Mesenteric fat pad (tissue), 1 donor: Measurements from ENCODE around the gene HAT1. TPM values are rescaled to one million over a fixed set of nuclear protein-coding genes. Genes with fewer than 3 reads are reported as not detected.

Experiments
- DNase-seq: peaks from one replicate; pipeline ENCODE4 v3.0.0-alpha.2; 2020; ENCODE audit warnings: low spot score
- total RNA-seq: library from RNA; stranded (reverse); fragmentation: NEBNext Ultra II Directional; extraction: Animal tissue kit (Norgen Biotek cat#: 25700); gene quantifications from one replicate; pipeline ENCODE4 v1.2.1, GENCODE V29; 2021
- donor health status: DM: yes; HTN: yes; CAD: no.

The HAT1 gene
- total RNA-seq, 1 donor from 2014 or later, result 34.0 TPM

- no peak for DNase-seq
Measured at GRCh38 chr2:171919453-171919852, 2.8 kb upstream of the HAT1 start.

GRCh38 chr2:171921970-171922229 is 361 bp upstream of the HAT1 start:
- no peak for DNase-seq

GRCh38 chr2:171923206-171923605 is 945 bp downstream of the HAT1 start:
- DNase-seq, result no peak

- no peak for DNase-seq
Measured at GRCh38 chr2:171924170-171924942, 2.1 kb downstream of the HAT1 start.

- no peak for DNase-seq
Measured at GRCh38 chr2:171930385-171930784, 8.1 kb downstream of the HAT1 start.

GRCh38 chr2:171939058-171939742 is 16.9 kb downstream of the HAT1 start:
- no peak for DNase-seq

- DNase-seq, result no peak
Measured at GRCh38 chr2:171939743-171940071, 17.4 kb downstream of the HAT1 start.

GRCh38 chr2:171941316-171941699 is 19.0 kb downstream of the HAT1 start:
- DNase-seq, result no peak

- no peak for DNase-seq
Measured at GRCh38 chr2:171943869-171944268, 21.6 kb downstream of the HAT1 start.

- no peak for DNase-seq
Measured at GRCh38 chr2:171952276-171952675, 30.0 kb downstream of the HAT1 start.

- no peak for DNase-seq
Measured at GRCh38 chr2:171952748-171953147, 30.5 kb downstream of the HAT1 start.

- no peak for DNase-seq
Measured at GRCh38 chr2:171956135-171956825, 34.0 kb downstream of the HAT1 start.

GRCh38 chr2:171957061-171957460 is 34.8 kb downstream of the HAT1 start:
- DNase-seq, result no peak

- DNase-seq, result no peak
Measured at GRCh38 chr2:171958475-171958874, 36.2 kb downstream of the HAT1 start.

- DNase-seq, result no peak
Measured at GRCh38 chr2:171959998-171960397, 37.7 kb downstream of the HAT1 start.

GRCh38 chr2:171960570-171960969 is 38.3 kb downstream of the HAT1 start:
- no peak for DNase-seq

- DNase-seq, result no peak
Measured at GRCh38 chr2:171963198-171963597, 40.9 kb downstream of the HAT1 start.

- no peak for DNase-seq
Measured at GRCh38 chr2:171964308-171964707, 42.0 kb downstream of the HAT1 start.

- DNase-seq, result no peak
Measured at GRCh38 chr2:171965238-171965637, 43.0 kb downstream of the HAT1 start.

GRCh38 chr2:171965661-171966060 is 43.4 kb downstream of the HAT1 start:
- no peak for DNase-seq

- DNase-seq, result no peak
Measured at GRCh38 chr2:171966235-171966634, 44.0 kb downstream of the HAT1 start.

- no peak for DNase-seq
Measured at GRCh38 chr2:171966688-171967087, 44.4 kb downstream of the HAT1 start.

- DNase-seq, result no peak
Measured at GRCh38 chr2:171968509-171968908, 46.2 kb downstream of the HAT1 start.
